ENCODE results near the gene NHERF1. TPM values are rescaled to one million over a fixed set of nuclear protein-coding genes. Genes with fewer than 3 reads are reported as not detected.

NHERF1 gene
- total and polyA plus RNA-seq, 9 of the 15 experiments (the other 6 are each of a cell fraction or from before 2014, with no cell fraction given) = 11.4 to 79.9 (median 36.9) TPM

GRCh38 chr17:74776044-74776962 lies 27.9 kb downstream of the NHERF1 start, which contains the start of gene NAT9 (continued):
- TF ChIP-seq MAX (CRISPR knock-in tag; IDR thresholded peaks at IDR 0.05) = peak; percentile 92
- peak; percentile 39 for TF ChIP-seq JUND (IDR thresholded peaks at IDR 0.05; ENCODE audit: borderline replicate concordance, low read depth, low read length)
- TF ChIP-seq JUND (tag; IDR thresholded peaks at IDR 0.05; ENCODE audit: borderline replicate concordance, low read depth, low read length) = no peak
- peak; percentile 72 for TF ChIP-seq CREB1 (IDR thresholded peaks at IDR 0.05)
- TF ChIP-seq CREB1 (CRISPR knock-in tag; IDR thresholded peaks at IDR 0.05) = peak; percentile 53; the same call in 1 of the 2 replicates
- TF ChIP-seq GTF2E2 (tag; IDR thresholded peaks at IDR 0.05) = no peak
- TF ChIP-seq HMGN3 (IDR thresholded peaks at IDR 0.05; ENCODE audit: borderline replicate concordance, extremely low read depth, insufficient read length, low read depth, low read length) = peak; percentile 84
- TF ChIP-seq KLF10 (CRISPR knock-in tag; IDR thresholded peaks at IDR 0.05) = no peak
- TF ChIP-seq HEY1 (CRISPR knock-in tag; IDR thresholded peaks at IDR 0.05; ENCODE audit: borderline replicate concordance) = no peak
- TF ChIP-seq RBFOX2 (IDR thresholded peaks at IDR 0.05; ENCODE audit: low read depth, low read length) = peak; percentile 88
- TF ChIP-seq BACH1 (tag; IDR thresholded peaks at IDR 0.05) = no peak
- no peak for TF ChIP-seq ZNF436 (CRISPR knock-in tag; IDR thresholded peaks at IDR 0.05)
- peak; percentile 89 for TF ChIP-seq POLR2A (conservative IDR thresholded peaks at IDR 0.05)
- TF ChIP-seq NKRF (IDR thresholded peaks at IDR 0.05; ENCODE audit: borderline replicate concordance) = peak; percentile 97
- TF ChIP-seq SRSF1 (IDR thresholded peaks at IDR 0.05; ENCODE audit: low read depth, low read length) = no peak
- peak; percentile 57 for TF ChIP-seq ZFX (CRISPR knock-in tag; IDR thresholded peaks at IDR 0.05)
- peak; percentile 89 for TF ChIP-seq SUPT5H (IDR thresholded peaks at IDR 0.05)
- peak; percentile 83 for TF ChIP-seq POLR2B (IDR thresholded peaks at IDR 0.05; ENCODE audit: low read depth, partially characterized antibody)
- TF ChIP-seq EP400 (IDR thresholded peaks at IDR 0.05) = peak; percentile 95
- no peak for TF ChIP-seq THRA (IDR thresholded peaks at IDR 0.05)
- TF ChIP-seq RHOXF2B (CRISPR knock-in tag; conservative IDR thresholded peaks at IDR 0.05) = no peak
- TF ChIP-seq MYC (IDR thresholded peaks at IDR 0.05; ENCODE audit: low read depth, low read length) = peak; percentile 92
- TF ChIP-seq MYC (CRISPR knock-in tag; IDR thresholded peaks at IDR 0.05; ENCODE audit: borderline replicate concordance, low read depth) = 0 out of 2 replicates have a peak, but pooled peaks have one; percentile 55
- TF ChIP-seq ZNF511 (CRISPR knock-in tag; IDR thresholded peaks at IDR 0.05) = no peak; the same call in none of the 2 replicates
- peak; percentile 61; the same call in 1 of the 2 replicates for TF ChIP-seq HLTF (IDR thresholded peaks at IDR 0.05)
